ENCODE results near the gene FOXK1. TPM values are rescaled to one million over a fixed set of nuclear protein-coding genes. Genes with fewer than 3 reads are reported as not detected.

The FOXK1 gene
- total RNA-seq, 1 donor from 2014 or later: 35.6 TPM

- H3K27me3 Mint-ChIP-seq (ENCODE audit: low read depth): no peaks in the 10 kb centered on the region
- peaks cover 39% of the 10 kb centered on the region for H3K36me3 Mint-ChIP-seq (ENCODE audit: low read depth)
- no peaks in the 10 kb centered on the region for H3K9me3 Mint-ChIP-seq
- intact Hi-C loops (cut with micrococcal nuclease): no loop called here
- H3K4me1 Mint-ChIP-seq (ENCODE audit: low read depth): peaks cover 41% of the 10 kb centered on the region
- no peak overlapping the region for H3K4me3 Mint-ChIP-seq (ENCODE audit: low read depth)
- peak overlapping the region; percentile 21 for H3K27ac Mint-ChIP-seq
- DNase-seq (ENCODE audit: low spot score): no peak
Measured at GRCh38 chr7:4747746-4748145, 65.7 kb downstream of the FOXK1 start.

GRCh38 chr7:4748231-4748681 is 66.2 kb downstream of the FOXK1 start:
- Mint-ChIP-seq H3K4me1 (ENCODE audit: low read depth) (peaks cover 44% of the 10 kb centered on the region), H3K27me3 (ENCODE audit: low read depth) (no peaks in the 10 kb centered on the region), H3K9me3 (no peaks in the 10 kb centered on the region), H3K36me3 (ENCODE audit: low read depth) (peaks cover 38% of the 10 kb centered on the region), H3K27ac (peak overlapping the region; percentile 21), H3K4me3 (ENCODE audit: low read depth) (peak overlapping the region; percentile 9)
- no peak for DNase-seq (ENCODE audit: low spot score)
- intact Hi-C loops (cut with micrococcal nuclease): no loop called here

GRCh38 chr7:4749363-4749762 is 67.3 kb downstream of the FOXK1 start:
- peaks cover 37% of the 10 kb centered on the region for H3K4me1 Mint-ChIP-seq (ENCODE audit: low read depth)
- H3K27me3 Mint-ChIP-seq (ENCODE audit: low read depth): no peaks in the 10 kb centered on the region
- DNase-seq (ENCODE audit: low spot score): no peak
- H3K27ac Mint-ChIP-seq: no peak overlapping the region
- no peak overlapping the region for H3K4me3 Mint-ChIP-seq (ENCODE audit: low read depth)
- H3K36me3 Mint-ChIP-seq (ENCODE audit: low read depth): peaks cover 33% of the 10 kb centered on the region
- intact Hi-C loops (cut with micrococcal nuclease): no loop called here
- no peaks in the 10 kb centered on the region for H3K9me3 Mint-ChIP-seq

- Mint-ChIP-seq H3K9me3 (no peaks in the 10 kb centered on the region), H3K27ac (no peak overlapping the region), H3K4me3 (ENCODE audit: low read depth) (no peak overlapping the region), H3K27me3 (ENCODE audit: low read depth) (no peaks in the 10 kb centered on the region), H3K36me3 (ENCODE audit: low read depth) (peaks cover 34% of the 10 kb centered on the region), H3K4me1 (ENCODE audit: low read depth) (peaks cover 34% of the 10 kb centered on the region)
- intact Hi-C loops (cut with micrococcal nuclease): no loop called here
- no peak for DNase-seq (ENCODE audit: low spot score)
Measured at GRCh38 chr7:4749798-4750197, 67.7 kb downstream of the FOXK1 start.

GRCh38 chr7:4751398-4751947 is 69.4 kb downstream of the FOXK1 start:
- intact Hi-C loops (cut with micrococcal nuclease): no loop called here
- Mint-ChIP-seq H3K36me3 (ENCODE audit: low read depth) (peaks cover 39% of the 10 kb centered on the region), H3K27me3 (ENCODE audit: low read depth) (no peaks in the 10 kb centered on the region), H3K4me1 (ENCODE audit: low read depth) (peaks cover 25% of the 10 kb centered on the region), H3K9me3 (no peaks in the 10 kb centered on the region), H3K27ac (no peak overlapping the region), H3K4me3 (ENCODE audit: low read depth) (no peak overlapping the region)
- no peak for DNase-seq (ENCODE audit: low spot score)

GRCh38 chr7:4753598-4754432 is 71.7 kb downstream of the FOXK1 start:
- no peak overlapping the region for H3K4me3 Mint-ChIP-seq (ENCODE audit: low read depth)

GRCh38 chr7:4754433-4755010 is 72.4 kb downstream of the FOXK1 start:
- H3K4me3 Mint-ChIP-seq (ENCODE audit: low read depth): no peak overlapping the region
- H3K9me3 Mint-ChIP-seq: no peaks in the 10 kb centered on the region
- H3K27ac Mint-ChIP-seq: no peak overlapping the region
- DNase-seq (ENCODE audit: low spot score): no peak
- H3K27me3 Mint-ChIP-seq (ENCODE audit: low read depth): no peaks in the 10 kb centered on the region
- peaks cover 23% of the 10 kb centered on the region for H3K36me3 Mint-ChIP-seq (ENCODE audit: low read depth)
- intact Hi-C loops (cut with micrococcal nuclease): no loop called here
- peaks cover 8% of the 10 kb centered on the region for H3K4me1 Mint-ChIP-seq (ENCODE audit: low read depth)

More at GRCh38 chr7:4753598-4754432, 71.7 kb downstream of the FOXK1 start:
- intact Hi-C loops (cut with micrococcal nuclease): loop anchor here (1.0 kb wide), 1 partner anchor 143 kb away; no protein-coding TSS in a partner anchor
- peak; percentile 74 for DNase-seq (ENCODE audit: low spot score)
- H3K27me3 Mint-ChIP-seq (ENCODE audit: low read depth): no peaks in the 10 kb centered on the region
- H3K27ac Mint-ChIP-seq: no peak overlapping the region
- H3K9me3 Mint-ChIP-seq: no peaks in the 10 kb centered on the region
- peaks cover 26% of the 10 kb centered on the region for H3K36me3 Mint-ChIP-seq (ENCODE audit: low read depth)
- peaks cover 10% of the 10 kb centered on the region for H3K4me1 Mint-ChIP-seq (ENCODE audit: low read depth)

- H3K27ac Mint-ChIP-seq: no peak overlapping the region
- peaks cover 29% of the 10 kb centered on the region for H3K36me3 Mint-ChIP-seq (ENCODE audit: low read depth)
- H3K27me3 Mint-ChIP-seq (ENCODE audit: low read depth): no peaks in the 10 kb centered on the region
- H3K4me1 Mint-ChIP-seq (ENCODE audit: low read depth): peaks cover 8% of the 10 kb centered on the region
- H3K4me3 Mint-ChIP-seq (ENCODE audit: low read depth): no peak overlapping the region
- no peaks in the 10 kb centered on the region for H3K9me3 Mint-ChIP-seq
- no peak for DNase-seq (ENCODE audit: low spot score)
- intact Hi-C loops (cut with micrococcal nuclease): no loop called here
Measured at GRCh38 chr7:4755045-4755444, 73.0 kb downstream of the FOXK1 start.

- Mint-ChIP-seq H3K4me3 (ENCODE audit: low read depth) (no peak overlapping the region), H3K27ac (no peak overlapping the region), H3K27me3 (ENCODE audit: low read depth) (no peaks in the 10 kb centered on the region), H3K4me1 (ENCODE audit: low read depth) (peaks cover 5% of the 10 kb centered on the region), H3K9me3 (no peaks in the 10 kb centered on the region), H3K36me3 (ENCODE audit: low read depth) (peaks cover 42% of the 10 kb centered on the region)
- intact Hi-C loops (cut with micrococcal nuclease): no loop called here
- DNase-seq (ENCODE audit: low spot score): no peak
Measured at GRCh38 chr7:4758111-4758510, 76.0 kb downstream of the FOXK1 start.

GRCh38 chr7:4758791-4759190 is 76.7 kb downstream of the FOXK1 start:
- Mint-ChIP-seq H3K4me1 (ENCODE audit: low read depth) (peaks cover under 1% of the 10 kb centered on the region), H3K36me3 (ENCODE audit: low read depth) (peaks cover 47% of the 10 kb centered on the region), H3K27me3 (ENCODE audit: low read depth) (no peaks in the 10 kb centered on the region), H3K27ac (no peak overlapping the region), H3K9me3 (no peaks in the 10 kb centered on the region), H3K4me3 (ENCODE audit: low read depth) (no peak overlapping the region)
- intact Hi-C loops (cut with micrococcal nuclease): no loop called here
- no peak for DNase-seq (ENCODE audit: low spot score)

- H3K9me3 Mint-ChIP-seq: no peaks in the 10 kb centered on the region
- no peak overlapping the region for H3K4me3 Mint-ChIP-seq (ENCODE audit: low read depth)
- DNase-seq (ENCODE audit: low spot score): no peak
- no peak overlapping the region for H3K27ac Mint-ChIP-seq
- peaks cover 47% of the 10 kb centered on the region for H3K36me3 Mint-ChIP-seq (ENCODE audit: low read depth)
- H3K27me3 Mint-ChIP-seq (ENCODE audit: low read depth): no peaks in the 10 kb centered on the region
- no peaks in the 10 kb centered on the region for H3K4me1 Mint-ChIP-seq (ENCODE audit: low read depth)
- intact Hi-C loops (cut with micrococcal nuclease): no loop called here
Measured at GRCh38 chr7:4759211-4759610, 77.1 kb downstream of the FOXK1 start.

- Mint-ChIP-seq H3K4me3 (ENCODE audit: low read depth) (no peak overlapping the region), H3K36me3 (ENCODE audit: low read depth) (peaks cover 34% of the 10 kb centered on the region), H3K4me1 (ENCODE audit: low read depth) (no peaks in the 10 kb centered on the region), H3K27me3 (ENCODE audit: low read depth) (no peaks in the 10 kb centered on the region), H3K27ac (no peak overlapping the region), H3K9me3 (no peaks in the 10 kb centered on the region)
- DNase-seq (ENCODE audit: low spot score): no peak
- intact Hi-C loops (cut with micrococcal nuclease): no loop called here
Measured at GRCh38 chr7:4760952-4761351, 78.9 kb downstream of the FOXK1 start.

Data from activated T-helper 2 cell treated with anti-CD3 and anti-CD28 coated beads, Interferon-gamma antibody, Interleukin-2, Interleukin-4, amounts not matched to agents 10 μg/mL and 5 μg/mL and 100 μg/mL, durations not matched to agents 14 hours and 24 hours and 36 hours (primary cell).